Hematopoietic multipotent progenitor cell treated with erythropoietin and hydrocortisone succinate and interleukin-3 and kit ligand, for 17 days (in vitro differentiated cells): ENCODE data around the gene PAEP.
"Not testable (repeated sequence)": the region's sequence is repeated elsewhere in the genome, so short reads cannot be mapped to it uniquely, and the experiment has no call there.

Experiments used
- DNase-seq: peaks from one replicate; pipeline ENCODE4 v3.0.0-alpha.2; 2015; ENCODE audit warnings: low spot score

The PAEP gene

DNA sequence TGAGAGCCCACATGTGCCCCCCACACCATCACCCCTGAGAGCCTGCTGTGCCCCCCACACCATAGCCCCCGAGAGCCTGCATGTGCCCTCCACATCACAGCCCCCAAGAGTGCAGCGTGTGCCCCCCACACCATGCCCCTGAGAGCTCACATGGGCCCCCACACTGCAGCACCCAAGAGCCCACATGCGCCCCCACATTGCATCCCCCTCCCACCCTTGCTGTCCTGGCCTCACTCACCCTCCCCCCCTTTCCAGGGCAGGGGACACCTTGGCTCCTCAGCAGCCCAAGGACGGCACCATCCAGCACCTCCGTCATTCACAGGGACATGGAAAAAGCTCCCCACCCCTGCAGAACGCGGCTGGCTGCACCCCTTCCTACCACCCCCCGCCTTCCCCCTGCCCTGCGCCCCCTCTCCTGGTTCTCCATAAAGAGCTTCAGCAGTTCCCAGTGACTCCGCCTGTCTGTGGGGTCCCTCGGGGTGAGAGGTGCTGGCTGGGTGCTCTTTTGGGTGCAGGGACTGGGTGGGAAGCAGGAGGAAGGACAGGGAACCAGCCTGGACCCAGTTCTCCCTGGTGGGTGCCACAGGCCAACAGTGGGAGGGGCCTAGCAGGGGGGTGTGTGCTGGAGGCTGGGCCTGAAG, 35.3 kb upstream of the PAEP start:
- no peak for DNase-seq

DNA sequence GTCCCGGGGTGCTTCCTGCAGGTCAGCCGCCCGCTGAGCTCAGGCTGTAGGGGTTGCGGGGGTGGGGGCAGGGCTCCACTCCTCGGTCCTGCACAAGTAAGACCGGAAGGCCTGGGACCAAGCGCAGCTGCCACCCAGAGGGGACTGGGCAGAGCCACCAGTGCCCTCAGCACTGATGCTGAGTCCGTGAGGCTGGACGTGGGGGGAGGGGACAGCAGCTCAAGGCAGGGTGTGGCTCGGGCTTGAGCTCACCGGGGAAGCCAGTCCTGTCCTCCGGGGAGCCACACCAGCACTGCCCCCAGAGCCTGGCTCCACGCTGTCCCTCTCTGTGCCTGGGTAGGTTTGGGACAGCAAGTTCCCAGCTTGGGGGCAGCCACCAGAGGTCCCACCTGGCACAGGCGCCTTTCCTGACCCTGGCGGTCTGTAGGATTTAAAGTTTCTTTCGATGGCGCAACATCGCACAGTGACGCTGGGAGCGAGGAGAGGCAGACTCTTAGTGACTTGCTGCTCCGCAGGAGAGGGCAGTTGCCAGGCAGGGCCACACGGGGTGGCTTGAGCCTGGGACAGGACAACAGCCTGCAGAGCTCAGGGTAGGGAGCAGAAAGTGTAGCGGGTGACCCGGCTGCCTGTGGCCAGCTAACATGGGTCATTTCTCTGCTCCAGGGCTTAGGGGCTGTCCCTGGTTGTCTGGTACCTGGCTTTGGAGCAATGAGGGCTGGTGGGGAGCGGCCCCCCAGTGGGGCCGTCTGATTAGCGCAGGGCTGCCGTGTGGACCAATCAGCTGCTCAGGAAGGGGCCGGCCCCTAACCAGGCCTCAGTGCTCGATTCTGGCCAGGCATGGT, 34.6 kb upstream of the PAEP start:
- DNase-seq, result no peak

DNA sequence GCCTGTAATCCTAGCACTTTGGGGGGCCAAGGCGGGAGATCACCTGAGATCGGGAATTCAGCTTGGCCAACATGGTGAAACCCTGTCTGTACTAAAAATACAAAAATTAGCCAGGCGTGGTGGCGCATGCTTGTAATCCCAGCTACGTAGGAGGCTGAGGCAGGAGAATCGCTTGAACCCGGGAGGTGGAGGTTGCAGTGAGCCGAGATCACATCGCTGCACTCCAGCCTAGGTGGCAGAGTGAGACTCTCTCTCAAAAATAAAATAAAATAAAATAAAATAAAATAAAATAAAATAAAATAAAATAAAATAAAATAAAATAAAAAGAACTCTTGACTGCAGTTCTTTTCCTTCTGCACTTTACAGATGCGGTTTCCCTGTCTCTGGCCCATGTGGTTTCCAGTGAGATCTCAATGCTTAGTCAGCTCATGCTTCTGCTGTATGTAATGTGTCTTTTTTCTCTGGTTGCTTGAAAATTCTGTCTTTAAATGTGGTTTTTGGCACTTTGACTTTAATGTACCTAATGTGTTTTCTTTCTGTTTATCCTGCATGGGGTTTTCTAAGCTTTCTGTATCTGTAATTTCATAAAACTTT, 32.6 kb upstream of the PAEP start:
- DNase-seq, result not testable (repeated sequence)

DNA sequence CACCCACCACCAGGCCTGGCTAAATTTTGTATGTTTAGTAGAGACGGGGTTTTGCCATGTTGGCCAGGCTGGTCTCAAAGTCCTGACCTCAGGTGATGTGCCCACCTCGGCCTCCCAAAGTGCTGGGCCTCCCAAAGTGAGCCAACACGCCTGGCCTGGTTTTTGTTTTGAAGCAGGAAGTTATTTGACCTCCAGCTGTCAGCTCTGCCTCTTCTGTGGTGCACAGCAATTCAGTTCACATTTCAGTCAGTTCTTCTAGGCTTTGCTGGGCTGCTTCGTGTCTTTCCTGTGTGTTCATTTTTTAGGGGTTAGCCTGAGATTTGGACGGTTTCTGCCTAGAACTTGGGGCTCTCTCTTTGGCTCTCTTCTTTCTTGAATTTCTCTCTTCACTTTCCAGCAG, 31.4 kb upstream of the PAEP start:
- no peak for DNase-seq

DNA sequence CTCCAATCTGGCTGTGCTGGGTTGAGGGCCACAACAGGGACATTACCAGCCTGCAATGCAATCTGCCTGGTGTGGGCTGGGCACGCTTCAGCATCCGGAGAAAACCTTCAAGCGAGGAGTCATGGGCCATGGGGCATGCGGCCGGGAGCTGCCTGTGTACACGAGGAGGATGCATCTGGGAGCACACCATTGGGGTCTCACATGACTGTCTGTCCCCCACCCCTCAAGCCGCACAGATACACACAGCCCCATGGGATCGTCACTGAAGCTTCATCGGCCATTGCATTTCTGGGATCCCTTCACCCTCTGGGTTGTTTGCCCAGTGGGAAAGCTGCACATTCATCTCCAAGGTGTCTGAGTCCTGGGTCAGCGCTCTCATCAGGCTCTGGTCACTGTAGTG, 30.5 kb upstream of the PAEP start:
- no peak for DNase-seq

DNA sequence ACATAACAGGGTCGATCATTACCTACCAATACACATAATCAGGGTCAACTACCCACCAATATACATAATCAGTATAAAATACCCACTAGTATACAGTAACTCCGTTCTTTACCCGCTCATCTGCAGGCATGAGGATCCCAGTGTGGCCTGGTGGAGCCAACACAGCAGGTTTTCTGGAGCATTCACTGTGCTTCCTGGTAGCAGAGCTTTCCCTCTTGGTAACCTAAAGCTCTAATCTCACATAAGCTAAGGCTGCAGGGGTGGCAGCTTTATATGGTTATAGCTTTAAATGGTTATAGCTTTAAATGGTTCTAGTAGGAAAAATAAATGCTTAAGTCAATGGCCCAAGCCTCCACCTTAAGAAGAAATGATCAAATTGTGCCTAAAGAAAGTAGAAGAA, 28.4 kb upstream of the PAEP start:
- DNase-seq, result no peak

DNA sequence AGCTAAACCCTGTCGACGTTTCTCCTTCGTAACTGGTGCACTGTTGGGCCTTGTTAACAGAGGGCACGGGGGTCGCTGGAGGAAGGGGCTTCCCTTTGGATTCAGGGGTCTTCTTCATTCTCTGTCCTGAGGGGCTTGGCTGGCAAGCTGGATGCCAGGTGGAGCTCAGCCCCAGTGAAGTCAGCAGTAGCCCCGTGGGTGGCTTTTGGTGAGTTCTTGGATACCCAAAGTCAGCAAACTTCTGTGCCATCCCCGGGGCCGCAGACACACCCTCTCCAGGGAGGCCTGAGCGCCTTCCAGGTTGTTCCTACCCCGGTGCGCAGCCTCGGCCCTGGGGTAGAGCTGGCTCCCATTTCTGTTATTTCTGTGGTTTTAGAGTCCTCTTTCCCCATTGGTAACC, 27.9 kb upstream of the PAEP start:
- DNase-seq, result no peak

DNA sequence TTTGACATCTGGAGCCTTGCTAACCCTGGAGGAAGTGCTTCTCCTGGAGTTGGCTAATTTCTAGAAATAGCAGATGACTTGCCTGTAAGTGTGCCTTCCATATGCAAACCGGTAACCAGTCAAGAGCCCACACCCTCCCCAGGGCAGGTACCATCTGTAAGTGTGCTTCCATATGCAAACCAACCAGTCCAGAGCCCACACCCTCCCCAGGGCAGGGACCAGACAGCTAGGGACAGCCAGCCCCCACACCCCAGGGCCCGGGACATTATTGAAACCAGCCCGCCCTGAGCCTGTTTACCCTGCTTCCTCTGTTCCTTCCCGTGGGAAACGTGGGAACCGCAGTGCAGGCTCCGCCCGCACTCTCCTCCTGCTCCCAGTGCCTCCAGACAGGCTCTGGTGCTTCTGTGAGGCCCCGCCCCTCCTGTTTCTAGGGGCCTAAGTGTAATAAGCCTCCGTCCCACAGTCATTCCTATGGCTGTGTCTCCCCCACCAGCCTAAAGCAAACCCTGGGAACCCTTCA, 27.3 kb upstream of the PAEP start:
- not testable (repeated sequence) for DNase-seq

DNA sequence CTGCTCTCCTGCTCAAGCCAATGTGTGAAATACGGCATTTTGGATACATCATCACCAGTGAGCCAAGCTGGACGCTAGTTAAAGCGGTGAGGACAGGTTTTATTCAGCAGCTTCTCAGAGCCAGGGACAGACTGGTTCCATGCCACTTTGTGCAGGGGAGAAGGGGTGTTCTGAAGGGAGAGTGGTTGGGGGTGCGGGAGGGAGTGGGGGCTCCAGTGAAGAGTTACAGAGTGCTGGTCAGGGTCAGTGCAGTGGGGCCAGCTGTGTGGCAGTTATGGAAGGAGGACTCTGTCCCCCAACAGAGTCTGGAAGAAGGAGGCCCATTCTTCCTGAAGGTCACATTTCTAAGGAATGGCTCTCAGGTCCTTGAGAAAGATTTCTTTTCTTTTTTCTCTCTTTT, 26.7 kb upstream of the PAEP start:
- DNase-seq, result not testable (repeated sequence)

DNA sequence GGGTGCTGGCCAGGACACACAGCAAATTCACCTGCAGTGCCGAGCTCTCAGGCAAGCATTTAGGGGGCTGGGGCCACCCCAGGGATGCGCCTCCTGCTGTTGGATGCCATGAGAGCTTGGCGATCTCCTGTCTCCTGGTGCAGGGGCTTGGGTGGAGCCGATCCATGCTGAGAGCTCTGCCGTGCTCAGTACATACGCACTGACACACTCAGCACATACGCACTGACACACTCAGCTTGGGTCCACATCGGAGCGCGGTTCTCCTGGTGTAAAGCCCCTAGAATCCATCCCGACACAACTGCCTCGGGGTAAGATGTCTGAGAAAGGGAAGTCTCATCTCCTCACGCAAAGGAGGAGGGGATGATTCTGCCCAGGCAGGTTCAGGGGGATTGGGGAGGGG, 25.9 kb upstream of the PAEP start:
- DNase-seq, result not testable (repeated sequence)

DNA sequence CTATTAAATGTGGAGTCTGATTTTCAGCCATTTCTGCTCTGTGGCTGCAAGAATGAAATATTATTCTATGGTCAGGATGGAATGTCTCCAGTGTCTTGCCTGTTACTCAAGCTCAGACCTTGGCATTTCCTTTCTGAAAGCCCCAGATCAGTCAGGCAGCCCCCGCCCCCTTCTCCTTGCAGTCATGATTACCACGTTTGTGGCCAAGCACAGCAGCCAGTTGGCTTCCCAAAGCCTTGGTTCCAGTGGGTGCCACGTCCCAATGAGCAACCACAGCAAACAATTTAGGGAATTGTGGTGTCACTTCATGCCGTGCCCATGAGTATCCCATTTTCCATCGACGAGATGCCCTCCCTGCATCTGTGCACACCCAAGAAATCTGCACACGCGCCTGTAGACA, 25.3 kb upstream of the PAEP start:
- DNase-seq, result no peak

DNA sequence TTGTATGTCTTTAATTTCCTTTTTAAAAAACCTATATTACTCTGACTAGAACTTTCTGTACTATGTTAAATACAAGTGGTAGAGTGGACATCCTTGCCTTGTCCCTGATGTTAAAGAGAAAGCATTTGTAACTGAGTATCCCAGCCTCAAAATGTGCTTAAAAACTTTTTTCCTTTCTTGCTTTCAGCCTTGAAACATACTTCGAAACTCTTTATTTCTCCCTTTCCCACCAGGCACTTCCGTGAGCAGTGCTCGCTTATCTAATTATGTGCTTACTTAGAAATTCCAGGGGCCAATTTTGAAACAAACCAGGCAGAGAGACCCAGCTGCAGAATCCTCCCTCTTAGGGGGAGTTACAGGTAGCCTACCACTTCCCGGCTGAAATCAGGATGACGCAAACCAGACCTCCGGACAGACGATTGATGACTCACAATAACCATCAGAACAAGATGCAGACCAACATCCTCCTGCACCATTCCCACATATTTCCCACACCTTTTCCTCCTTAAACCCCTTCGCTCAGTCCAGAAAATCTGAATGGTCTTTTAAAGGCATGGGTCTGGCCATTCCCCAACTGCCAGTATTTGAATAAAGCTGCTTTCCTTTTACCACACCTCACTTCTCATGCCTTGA, 18.2 kb upstream of the PAEP start:
- not testable (repeated sequence) for DNase-seq

DNA sequence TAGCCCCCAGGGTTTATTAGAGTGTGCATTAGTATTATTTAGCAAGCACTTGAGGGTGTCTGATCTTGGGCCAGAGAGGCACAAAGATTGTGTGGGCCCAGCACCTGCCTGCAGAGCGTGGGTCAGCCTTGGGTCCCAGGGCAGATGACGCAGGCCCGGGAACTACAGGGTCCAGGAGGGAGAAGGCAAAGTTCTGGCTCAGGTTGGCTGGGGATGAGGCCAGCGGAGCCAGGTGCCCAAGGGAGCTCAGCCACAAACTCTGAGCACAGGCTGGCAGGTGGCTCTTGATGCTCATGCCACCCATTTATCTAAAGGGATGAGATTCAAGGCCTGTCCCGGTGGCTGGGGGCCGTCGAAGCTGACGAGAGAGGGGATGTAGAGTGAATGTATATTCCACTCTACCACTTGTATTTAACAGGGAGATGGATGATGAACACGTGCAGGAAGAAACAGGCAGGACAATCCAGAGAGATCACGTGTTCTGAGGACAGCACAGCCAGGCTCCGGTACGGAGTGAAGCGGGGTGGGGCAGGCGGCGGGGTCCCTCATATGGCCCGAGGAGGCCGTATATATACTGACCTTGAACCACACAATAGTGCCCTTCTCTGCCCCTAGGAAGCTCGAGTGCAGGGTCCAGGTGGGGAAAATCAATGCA, 16.4 kb upstream of the PAEP start:
- no peak for DNase-seq

DNA sequence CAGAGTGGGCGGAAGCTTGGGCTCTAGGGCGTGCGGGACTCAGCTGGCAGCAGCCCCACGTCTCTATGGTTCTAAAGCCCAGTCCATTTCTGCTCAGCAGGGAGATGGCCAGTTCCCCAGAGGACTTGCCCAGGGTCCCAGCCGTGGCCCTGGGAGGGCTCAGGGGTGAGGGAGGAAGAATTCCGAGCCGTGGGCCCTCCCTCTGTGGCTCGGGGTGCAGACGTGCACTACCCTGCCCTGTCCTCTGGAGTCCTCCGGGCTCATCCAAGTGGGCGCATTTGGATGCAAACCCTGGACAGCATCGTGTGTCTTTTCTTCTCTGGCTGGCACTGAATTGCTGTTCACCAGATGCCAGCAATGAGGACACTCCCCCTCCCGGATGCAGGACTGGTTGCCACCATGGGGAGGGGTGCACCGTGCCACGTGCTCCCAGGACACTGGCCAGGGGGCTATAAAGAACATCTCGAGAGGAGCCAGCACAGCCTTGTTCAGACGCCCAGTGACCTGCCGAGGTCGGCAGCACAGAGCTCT, 15.8 kb upstream of the PAEP start, which contains the start of gene OBP2A:
Gene OBP2A (plus strand): TSS at position 481 of the 531 bp plus-strand sequence. CDS start 55 bp downstream, outside the sequence.
- not testable (repeated sequence) for DNase-seq

DNA sequence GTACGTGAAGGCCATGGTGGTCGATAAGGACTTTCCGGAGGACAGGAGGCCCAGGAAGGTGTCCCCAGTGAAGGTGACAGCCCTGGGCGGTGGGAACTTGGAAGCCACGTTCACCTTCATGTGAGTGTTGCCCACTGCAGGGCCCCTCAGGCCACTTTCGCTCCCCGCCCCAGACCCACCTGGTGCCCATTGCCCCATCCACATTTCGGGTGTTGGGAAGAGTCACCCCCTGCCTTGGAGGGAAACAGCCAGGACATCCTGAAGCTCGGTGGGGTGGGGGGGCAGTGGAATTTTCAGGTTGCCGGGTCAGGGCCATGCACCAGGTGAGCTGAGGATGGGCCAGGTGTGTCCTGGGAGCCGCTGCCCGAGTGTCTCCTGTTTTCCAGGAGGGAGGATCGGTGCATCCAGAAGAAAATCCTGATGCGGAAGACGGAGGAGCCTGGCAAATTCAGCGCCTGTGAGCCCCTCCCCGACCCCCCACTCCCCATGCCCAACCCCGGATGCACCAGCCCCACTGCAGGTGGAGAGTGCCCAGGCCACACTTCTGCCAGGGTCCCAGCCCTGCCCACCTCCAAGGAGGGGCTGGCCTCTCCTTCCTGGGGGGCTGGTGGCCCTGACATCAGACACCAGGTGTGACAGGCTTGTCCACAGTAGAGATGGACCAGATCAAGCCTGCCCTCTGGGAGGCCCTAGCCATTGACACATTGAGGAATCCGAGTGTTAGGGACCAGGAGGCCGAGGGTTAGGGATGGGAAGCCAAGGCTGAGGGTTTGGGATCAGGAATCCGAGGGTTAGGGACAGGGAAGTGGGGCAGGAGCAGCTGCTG, 14.6 kb upstream of the PAEP start:
- DNase-seq, result not testable (repeated sequence)

DNA sequence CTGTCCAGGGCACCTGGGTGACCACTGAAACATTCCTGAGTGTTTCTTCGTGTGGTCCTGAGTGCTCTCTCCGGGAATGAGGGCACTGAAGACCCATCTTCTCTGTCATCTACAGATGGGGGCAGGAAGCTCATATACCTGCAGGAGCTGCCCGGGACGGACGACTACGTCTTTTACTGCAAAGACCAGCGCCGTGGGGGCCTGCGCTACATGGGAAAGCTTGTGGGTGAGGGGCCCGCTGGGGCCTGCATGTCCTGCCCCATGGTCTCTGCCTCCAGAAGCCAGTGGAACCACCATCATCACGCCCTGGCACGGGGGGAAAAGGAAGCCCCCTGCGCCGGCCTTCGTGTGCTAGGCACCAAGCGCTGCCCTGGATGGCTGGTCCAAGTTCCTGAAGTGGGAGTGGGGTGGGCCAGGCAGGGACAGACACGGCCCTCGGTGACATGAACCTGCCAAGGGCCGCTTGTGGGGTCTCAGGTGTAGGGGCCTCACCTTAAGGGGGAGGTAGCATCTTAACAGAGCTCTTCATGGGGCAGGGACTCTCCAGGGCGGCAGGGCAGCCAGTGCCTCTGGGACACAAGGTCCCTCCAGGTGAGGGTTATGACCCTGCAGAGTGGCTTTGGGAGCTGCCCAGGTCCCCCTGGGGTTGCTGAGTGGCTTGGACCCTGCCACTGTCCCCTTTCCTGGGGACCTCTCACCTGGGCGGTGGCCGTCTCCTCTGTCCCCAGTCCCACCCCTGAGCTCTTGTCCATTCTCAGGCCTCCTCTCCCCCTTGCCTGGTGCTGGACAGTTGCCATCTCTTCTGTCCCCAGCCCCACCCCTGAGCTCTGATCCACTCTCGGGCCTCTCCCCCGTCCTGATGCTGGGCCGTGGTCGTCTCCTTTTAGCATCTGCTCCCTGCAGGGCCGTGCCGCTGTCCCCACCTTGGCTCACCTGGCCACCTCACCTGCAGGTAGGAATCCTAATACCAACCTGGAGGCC, 13.5 kb upstream of the PAEP start:
- DNase-seq, result no peak

DNA sequence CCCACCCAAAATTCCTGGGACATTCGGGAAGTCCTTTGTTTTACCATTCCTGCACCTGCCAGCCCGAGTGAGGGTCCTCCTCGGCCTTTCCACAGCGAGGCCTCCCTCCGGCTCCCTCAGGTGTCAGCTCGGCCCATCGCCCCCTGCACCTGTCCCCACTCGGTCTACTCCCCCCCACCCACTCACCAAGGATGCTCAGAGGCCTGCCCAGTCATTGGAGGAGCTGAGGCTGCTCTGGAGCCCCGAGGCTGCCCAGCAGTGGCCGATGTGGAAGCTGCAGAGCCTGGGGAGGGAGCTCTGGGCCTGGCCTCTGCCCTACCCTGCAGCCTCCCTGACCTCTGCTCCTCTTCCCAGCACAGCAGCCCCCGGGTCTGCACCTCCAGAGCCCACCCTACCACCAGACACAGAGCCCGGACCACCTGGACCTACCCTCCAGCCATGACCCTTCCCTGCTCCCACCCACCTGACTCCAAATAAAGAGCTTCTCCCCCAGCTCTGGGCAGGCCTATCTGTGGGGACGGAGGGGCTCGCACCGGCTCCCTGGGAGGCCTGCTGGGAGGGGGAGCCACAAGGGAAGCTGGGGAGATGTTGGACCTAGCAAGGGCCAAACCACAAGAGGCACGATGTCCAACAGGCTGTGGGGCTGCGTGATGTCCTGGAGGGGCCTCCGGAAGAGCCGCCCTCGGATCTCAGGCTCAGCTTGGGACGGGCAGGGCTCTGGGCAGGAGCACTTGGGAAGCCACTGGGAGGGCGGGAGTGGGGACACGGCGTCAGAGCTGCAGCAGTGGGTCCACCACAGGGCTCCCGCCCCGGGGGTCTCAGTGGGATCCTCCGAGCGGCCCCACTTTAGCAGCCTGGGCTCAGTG, 11.8 kb upstream of the PAEP start:
- DNase-seq, result not testable (repeated sequence)

DNA sequence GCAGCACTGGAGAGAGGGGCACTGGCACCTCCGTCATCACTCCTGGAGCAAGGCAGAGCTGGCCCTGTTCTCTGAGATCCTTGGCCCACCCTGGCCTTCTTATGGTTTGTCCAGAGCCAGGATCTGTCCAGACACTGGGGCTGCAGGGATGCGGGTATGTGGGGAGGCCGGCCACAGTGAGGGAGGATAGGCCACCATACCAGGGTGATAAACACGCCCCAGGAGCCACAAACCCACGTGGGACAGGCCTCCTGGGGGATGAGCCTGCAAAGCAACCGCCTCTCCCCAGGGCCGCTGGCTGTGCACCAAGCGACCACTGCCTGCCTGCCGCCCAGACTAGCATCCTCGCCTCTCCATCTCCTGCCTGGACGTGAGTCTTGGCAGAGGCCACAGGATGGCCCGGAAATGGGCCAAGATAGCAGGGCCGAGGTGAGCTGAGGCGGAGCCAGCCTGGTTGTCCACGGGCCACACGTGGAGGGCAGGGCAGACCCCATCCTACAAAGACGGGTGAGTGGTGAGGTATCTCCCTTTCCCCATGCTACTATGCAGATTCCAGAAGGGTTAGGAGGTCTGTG, 11.1 kb upstream of the PAEP start:
- no peak for DNase-seq
